Measurements from ENCODE around the gene MKKS.

The MKKS gene

DNA sequence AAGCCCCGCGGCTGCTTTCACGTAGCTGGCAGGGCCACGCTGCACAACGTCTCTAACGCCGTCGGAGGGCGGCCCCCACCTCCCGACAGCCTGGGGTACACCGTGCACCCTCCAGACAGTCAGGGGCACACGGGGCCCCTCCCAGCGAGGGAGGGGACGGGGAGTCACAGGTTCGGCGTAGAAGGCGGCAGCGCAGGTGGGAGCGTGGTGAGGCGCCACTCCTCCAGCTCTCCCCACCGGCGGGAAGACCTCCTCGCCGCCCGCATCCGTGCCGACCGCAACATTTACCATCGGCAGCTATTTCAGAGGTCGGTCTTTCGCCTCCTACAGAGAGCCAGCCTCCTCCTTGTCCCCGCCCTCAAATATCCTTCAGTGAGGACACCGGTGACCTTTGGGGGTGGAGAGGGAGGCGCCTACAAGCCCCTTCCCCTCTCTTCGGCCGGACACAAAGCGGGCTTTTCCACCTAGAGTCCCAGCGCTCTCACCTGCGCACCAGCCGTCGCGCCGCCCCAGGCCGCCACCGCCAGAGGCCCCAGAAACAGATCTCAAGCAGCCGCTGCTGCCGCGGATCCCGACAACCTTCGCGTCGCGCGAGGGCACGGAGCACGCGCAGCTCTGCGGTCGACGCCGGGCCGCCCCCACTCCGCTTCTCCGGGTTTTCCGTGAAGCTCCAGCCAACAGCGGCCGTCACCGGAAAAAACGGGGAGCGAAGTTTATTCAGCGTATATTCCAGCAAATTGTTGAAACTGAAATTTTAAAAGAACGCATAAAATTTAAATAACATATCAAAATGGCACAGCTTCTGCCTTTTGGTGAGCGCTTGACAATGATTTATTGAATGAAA is at the start of gene MKKS:
Gene MKKS, minus strand, starts transcription at position 600 of the 844 bp plus-strand sequence. CDS start 20,708 bp downstream, outside the sequence.
- peak; percentile 76 for DNase-seq (ENCODE audit: low read depth)

DNA sequence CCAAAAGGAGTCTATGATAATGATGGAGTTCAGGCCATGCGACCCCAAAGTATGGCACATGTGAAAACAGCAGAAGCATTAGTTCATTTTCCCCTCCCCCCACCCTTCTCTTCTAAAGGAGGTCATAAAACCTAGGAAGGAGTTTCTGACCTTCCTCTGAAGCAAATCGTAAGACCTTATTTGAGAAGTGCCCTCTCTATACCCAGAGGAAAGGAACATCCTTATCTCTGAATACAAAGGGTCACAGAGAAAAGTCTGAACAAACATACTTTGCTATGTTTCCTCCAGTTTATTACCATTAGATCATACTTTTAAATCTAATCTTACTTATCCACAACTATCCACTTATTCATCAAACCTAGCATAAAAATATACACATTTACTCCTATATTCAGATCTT is 49.7 kb upstream of the MKKS start:
- DNase-seq (ENCODE audit: low read depth), result no peak

DNA sequence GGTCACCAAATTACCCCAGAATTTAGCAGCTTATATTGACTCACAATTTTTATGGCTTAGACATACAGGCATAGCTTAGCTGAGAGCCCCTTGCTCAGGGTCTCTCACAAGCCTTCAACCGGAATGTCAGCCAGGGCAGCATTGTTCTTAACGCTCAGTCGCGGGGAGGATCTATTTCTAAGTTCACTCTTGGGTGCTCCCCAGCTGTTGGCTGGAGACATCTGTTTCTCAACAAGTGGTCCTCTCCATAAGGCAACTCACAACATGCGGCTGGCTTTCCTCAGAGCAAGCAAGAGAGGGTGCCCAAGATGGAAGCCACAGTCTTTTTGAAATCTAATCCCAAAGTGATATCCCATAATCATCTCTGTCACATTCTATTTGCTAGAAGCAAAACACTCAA is 47.7 kb upstream of the MKKS start:
- no peak for DNase-seq (ENCODE audit: low read depth)

DNA sequence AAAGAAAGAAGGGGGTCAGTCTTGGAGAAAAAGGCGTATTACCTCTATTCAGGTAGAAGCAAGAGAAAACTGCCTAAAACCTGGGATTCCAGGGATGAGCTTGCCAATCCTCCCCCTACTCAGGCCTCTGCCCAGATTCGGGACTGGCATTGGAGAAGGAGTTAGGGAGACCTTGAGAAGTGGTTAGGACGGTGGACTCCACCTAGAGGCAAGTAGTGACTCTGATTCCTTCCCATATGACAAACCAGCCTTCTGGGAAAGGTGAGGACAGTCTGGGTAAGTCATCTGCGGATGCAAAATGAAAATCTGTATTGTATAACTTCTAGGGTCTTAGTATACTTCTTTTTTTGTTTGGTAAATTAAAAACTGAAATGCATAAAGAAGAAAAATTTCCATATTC is 44.9 kb upstream of the MKKS start:
- DNase-seq (ENCODE audit: low read depth), result no peak

DNA sequence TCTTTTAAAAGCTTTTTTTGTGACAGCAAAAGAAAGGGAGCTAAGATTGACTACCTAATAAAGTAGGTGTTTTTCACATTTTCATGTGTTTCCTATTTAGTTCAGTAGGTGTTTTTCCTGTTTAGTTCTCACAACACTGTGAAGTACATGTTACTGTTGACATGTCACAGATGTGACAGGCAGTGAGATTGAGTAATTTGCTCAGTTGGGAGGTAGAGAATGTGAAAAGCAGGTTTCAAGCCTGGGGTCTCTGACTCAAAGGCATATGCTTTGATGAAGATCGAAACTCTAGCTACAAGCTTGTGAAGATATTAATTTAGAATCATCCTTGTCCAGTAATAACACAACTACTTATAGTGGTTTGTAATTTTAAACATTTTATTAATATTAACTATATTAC is 44.2 kb upstream of the MKKS start:
- DNase-seq (ENCODE audit: low read depth), result no peak

DNA sequence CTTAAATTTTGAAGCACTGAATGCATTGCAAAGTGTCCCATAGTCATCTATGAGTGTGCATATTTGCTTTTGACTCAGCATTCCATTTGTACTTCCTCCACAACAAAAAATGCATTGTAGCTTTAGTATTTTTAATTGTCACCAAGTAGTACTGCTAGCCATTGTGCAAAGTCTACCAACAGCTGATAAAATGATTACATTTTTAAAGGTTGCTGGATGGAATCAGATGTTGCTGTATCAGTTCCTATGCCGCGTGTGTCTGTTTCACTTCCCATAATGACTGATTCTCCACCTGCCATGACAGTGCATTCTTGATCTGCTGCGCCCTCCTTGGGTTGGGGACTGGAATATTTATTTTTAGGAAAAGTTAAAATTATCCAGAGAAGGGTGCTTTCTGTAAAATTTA is 42.3 kb upstream of the MKKS start:
- DNase-seq (ENCODE audit: low read depth), result no peak

DNA sequence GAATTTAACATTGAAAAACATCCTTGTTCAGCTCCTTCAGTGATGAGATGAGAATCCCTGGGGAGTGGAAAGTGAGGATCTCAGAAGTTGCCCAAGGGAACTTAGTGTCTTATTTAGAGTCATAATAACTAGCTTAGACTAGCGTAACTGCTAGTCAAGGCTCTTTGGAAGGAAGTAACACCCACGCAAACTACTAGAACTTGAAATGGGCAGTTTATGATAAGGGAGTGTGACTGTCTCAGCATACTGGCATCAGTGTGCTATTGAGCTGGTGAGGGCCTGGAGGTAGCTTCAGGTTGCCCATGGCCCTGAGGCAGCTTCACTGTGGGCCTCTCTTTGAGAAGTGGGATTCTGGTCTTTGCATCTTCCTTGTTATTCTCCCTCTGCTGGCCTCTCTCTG is 41.2 kb upstream of the MKKS start:
- no peak for DNase-seq (ENCODE audit: low read depth)

DNA sequence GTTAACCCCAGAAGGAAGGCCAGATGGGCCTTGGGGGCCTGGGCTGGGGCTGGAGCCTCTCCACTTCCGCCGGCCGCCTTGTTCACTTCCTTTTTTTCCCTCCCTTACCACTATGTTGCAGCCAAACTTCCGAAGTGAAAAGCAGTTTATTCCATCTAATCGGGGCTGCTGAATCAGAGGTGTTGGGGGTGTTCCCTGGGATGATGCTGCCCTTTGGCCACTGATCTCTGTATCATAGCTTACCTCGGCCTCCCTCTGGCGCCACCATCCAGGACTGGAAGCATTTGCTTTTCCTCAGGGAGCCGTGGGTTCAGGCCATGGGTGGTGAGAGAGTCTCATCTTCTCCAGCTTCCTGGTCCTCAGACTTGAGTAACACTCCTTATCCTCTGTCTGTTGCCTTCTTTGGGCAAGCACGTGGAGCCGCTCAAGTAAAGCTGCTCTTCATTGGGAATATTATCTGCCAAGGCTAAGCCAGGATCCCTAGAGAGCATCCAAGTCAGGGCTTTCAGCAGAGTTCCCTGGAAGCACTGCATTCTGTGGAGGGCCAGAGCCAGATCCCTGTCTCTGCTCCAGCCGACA is 40.7 kb upstream of the MKKS start:
- DNase-seq (ENCODE audit: low read depth), result no peak

DNA sequence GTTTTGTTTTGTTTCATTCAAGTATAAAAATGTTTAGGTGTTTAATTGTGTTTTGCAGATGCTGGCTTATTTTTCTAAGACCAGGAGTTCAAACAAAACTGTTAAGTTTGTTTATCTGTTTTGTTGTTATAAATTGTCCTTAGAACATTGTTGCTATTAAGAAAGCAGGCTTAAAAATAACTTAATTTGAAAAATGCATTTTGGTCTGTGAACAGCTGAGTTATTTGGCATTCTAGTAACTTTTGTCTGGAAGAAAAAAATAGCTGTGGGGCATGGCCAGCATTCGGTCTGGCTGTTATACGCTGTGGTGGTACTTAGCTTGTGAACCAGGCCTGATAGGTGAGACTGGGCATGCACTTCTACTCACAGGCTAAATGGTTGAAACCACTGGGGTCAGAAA is 38.8 kb upstream of the MKKS start:
- no peak for DNase-seq (ENCODE audit: low read depth)

DNA sequence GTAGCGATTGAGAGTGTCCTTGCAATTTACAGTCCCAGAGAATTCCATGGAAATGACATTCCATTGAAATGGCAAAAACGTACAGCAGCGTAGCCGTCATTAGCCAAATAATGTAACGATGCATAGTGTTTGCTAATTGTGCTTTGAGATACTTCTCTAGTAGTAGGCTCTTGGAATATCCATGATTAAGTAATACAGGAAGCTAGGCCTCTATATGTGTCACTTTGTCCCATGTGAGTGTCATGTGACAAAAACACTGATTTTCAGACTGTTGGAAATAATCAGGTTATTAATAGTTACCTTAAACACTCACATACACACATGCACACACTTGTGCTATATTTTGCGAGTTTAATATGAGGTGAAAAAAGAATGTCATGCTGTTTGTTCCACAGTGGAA is 36.3 kb upstream of the MKKS start:
- no peak for DNase-seq (ENCODE audit: low read depth)

DNA sequence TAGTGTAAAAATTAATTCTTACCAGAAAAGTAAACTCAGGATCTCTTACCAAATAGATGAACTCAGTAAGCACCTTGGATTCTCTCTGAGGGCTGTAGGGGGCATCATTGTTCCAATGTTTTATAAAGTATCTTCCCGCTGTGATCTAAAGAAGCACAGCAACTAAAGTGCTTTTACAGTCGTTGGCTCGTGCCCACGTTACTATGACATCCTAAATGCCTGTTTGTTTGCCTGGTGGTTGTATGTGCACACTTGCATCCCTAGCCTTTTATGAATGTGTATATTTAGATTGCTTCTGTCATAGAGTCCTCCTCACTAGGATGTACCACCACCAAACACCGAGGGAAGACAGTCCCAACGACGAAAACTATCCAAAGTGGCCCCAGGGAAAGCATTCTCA is 35.6 kb upstream of the MKKS start:
- DNase-seq (ENCODE audit: low read depth), result no peak

DNA sequence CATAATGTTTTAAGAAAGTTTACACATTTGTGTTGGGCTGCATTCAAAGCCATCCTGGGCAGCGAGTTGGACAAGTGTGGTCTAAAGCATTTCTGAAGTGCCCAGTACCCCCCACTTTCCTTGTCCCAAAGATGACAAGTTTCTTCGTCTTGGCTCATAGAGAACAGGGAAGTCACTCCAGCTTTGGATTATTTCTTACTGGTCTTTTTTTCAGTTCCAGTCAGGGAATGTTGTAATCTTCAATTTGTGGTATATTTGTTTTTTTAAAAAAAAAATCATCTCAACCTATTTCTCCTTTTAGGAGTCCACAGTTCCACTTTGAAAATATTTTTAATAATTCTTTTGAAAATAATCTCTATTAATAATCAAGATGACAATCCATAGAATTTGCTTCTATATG is 35.0 kb upstream of the MKKS start:
- DNase-seq (ENCODE audit: low read depth), result no peak

DNA sequence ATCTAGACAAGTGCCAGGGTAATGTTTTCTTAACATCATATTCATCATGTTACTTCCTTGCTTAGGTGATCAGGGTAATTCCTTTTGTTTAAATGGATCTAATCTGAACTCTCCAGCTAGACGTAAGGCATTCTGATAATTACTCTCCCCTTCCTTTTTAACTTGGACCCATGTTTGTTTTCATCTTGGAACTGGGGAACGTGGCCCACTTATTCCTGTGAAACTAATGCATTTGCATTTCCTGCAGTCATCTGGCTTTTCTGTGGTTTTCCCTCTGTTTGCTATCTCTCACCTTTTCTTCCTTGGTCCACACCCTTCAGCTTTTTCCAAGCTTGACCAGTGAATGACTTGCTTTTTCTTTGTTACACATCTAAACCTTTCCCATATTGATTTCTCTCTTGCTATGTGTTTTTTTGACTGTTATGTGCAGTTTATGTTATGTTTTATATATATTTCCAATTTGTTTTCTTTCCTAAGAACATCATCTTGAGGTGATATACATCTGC is 34.4 kb upstream of the MKKS start:
- no peak for DNase-seq (ENCODE audit: low read depth)

DNA sequence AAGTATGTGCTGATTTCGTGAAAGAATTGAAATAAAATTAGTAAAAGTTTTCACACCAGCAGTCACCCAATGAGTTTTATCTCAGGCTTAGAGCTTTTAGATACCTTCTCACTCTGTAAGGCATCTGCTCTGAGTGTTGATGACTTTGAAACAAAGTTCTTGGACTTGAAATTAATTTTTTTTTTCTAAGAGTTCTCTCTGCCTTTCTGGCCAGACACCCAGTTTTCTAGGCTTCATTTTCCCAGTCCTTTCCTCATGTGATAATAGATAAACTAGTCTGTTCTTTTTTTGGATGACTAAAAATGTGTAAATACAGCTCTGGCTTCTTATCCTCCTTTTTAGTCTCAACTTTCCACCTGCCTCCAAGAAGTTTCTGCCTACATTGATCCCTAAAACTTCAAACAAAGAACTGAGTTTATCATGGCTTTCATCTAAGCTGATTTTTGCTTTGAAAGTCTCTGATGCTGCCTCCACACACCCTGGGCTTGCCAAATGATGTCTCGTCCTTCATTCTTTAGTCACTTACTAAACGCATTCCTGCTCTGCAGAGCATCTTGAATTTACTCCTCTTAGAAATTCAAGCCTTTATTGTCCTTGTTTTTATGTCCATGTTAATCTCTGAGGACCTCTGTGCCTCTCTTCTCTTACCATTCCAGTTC is 33.8 kb upstream of the MKKS start:
- DNase-seq (ENCODE audit: low read depth), result no peak

DNA sequence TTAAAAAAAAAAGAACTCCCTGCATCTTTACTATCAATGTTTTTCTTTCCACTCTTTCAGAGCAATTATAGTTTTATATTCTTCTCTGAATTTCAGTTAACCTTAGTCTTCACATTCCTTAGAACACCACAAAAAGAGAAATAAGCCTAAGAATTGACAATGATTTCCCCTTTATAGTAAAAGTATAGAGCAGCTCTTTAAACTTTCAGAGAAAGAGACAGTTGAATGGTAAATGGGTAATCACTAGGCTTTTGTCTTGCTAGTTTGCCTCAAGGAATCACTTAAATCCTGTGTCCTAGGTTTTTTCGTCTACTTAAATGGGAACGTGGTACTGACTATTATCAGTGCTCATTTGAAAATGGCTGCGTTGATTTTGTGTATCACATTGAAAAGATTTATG is 32.8 kb upstream of the MKKS start:
- no peak for DNase-seq (ENCODE audit: low read depth)

DNA sequence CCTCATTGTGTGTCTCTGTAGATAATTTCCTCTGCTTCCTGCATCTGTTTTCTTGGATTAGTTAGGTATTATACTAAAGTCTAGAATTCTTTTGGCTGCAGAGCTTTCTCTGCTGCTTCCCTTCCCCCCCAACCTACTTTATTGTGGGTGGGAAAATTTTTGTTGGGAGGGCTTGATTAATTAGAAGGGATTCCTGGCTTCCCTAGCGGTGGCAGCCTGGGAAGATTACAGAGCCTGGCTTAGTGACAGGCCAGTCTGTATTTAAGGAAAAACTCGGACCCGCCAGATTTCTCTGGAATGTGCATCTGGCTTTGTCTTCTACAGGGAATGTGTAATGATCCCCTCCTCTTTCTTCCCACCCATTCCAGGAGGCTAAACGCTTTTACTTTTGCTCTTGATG is 32.3 kb upstream of the MKKS start:
- no peak for DNase-seq (ENCODE audit: low read depth)

DNA sequence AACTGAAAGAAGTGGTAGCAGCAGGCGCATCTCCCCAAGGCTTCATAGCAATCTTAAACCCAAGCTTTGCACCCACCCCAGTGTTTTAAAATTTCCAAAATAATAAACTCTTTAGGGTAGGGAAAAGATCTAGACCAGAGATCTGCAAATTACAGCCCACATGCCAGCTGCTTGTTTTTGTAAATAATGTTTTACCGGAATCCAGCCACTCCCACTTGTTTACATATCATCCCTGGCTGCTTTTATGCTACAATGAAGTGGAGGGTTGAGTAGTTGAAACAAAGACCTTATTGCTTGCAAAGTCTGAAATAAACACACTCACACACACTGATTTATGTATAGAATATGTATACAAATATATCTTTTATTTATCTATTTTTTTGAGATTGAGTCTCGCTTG is 31.1 kb upstream of the MKKS start:
- no peak for DNase-seq (ENCODE audit: low read depth)

DNA sequence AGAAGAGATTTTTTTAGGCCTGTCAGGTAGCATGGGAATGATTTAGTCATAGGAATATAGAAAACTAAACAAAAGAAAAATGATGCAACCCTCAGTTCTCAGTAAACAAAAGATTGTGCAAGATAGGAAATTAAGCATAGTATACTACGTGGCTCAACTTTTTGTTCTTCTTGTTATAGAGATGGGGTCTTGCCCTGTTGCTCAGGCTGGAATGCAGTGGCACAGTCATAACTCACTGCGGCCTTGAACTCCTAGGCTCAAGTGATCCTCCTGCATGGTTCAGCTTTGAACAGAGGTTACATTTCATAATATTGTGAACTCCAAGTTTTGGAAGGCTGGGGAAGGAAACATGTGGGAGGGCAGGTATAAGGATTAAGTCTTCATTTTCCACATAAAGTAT is 29.6 kb upstream of the MKKS start:
- DNase-seq (ENCODE audit: low read depth), result no peak

DNA sequence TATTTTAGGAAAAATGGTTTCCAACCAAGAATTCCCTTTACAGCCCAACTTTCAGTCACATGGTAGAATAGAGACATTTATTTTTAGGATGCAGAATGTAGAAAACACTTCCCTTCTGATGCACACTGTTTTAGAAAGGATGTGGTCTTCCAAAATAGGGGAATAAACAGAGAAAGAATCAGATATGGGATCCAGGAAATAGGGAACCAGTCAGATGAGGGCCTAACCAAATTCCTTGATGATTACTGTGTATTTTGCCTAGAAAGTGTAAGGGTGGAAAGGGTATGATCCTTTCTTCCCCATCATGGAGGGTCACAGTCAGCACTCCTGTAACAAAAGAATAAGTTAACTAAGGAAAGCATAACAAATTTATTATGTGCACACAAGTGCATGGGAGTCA is 28.5 kb upstream of the MKKS start:
- no peak for DNase-seq (ENCODE audit: low read depth)

DNA sequence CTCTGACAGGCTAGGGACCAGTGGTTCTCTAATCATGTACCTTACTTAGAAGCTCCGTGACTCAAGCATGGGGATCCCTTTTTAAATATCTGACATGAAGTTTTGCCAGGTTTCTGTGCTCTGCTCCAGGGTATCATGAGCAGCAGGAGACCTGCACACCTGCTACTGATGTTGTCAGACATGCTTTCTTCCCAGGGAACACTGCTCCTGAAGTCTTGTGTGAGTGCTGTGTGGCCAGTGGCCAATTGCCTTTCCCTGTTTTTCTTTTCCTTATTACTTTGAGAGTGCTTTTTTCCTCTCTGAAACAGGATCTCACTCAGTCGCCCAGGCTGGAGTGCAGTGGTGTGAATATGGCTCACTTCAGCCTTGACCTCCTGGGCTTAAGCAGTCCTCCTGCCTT is 27.5 kb upstream of the MKKS start:
- DNase-seq (ENCODE audit: low read depth), result no peak

DNA sequence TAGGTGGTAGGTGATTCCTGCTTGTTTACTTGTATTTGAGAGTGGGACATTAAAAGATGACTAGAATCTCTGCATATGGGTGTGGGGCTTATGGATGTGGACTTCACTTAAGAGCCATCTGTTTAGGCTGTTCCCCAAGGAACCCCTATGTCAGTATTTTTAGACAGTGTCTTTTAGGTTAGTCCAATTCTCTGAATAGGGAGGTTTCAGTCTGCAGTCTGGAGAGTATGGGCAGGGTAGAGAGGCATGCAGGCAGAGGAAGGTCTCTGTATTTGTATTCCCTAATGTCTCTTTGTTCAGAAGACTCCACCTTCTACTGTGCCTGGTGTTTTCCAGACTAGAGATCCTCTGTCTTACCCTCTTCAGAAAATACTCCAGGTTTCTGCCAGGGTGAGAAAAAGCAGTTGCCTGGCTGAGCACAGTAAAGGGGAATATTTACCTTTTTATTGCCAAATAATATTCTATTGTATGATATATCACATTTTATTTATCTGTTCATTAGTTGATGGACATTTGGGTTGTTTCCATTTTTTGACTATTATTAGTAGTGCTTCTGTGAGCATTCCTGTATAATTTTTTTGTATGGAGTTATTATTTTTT is 20.2 kb upstream of the MKKS start:
- no peak for DNase-seq (ENCODE audit: low read depth)

DNA sequence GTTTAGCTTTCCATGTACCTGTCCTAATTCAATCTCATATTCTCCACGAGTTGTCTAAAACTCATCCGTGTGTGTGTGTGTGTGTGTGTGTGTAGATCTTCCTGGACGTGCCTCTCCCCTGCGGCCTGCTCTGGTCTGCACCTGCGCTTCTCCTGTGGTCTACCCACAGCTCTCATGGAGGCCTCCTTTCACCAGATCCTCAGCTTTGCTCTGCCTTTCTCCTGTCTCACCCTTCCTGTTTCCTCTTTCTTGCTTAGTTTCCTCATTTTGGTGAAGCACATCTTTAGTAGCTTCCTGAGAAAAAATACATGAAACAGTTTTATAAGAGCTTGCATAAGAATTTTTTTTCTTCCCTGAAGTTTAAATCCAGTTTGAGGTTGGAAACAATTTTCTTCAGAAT is 19.2 kb upstream of the MKKS start:
- no peak for DNase-seq (ENCODE audit: low read depth)

DNA sequence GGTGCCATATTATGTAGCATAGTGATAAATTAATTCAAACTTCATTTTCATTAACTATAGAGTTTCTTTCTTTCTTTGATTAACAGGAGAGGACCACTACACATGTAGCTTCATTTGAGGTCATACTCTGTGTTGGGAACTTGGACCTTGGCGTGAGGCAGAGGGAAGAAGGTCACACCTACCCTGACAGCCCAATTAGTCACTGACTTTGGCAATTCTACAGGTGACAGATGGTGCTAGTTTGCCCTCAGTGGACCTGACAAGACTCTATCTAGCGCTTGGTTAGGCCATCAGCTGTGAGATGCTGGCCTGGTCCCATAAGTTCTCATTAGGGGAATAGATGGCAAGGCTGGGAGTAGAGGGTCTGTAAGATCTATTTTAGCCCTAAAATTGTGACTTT is 15.2 kb upstream of the MKKS start:
- DNase-seq (ENCODE audit: low read depth), result no peak

All from activated T-cell treated with anti-CD3 and anti-CD28 coated beads for 1 hour (primary cell).